Stimulated activated CD8-positive, alpha-beta memory T cell treated with anti-CD3 and anti-CD28 coated beads, Interleukin-15, amount 100 ng/mL, for 24 hours (primary cell): Measurements from ENCODE around the gene PRTFDC1.
"Not testable (repeated sequence)": the region's sequence is repeated elsewhere in the genome, so short reads cannot be mapped to it uniquely, and the experiment has no call there.

Experiments used
- DNase-seq: peaks from one replicate; pipeline ENCODE4 v3.0.0-alpha.2; 2020; ENCODE audit warnings: low read depth

The PRTFDC1 gene

GRCh38 chr10:24965051-24965450 is 12.6 kb upstream of the PRTFDC1 start:
- DNase-seq, result no peak

- no peak for DNase-seq
Measured at GRCh38 chr10:24963521-24964041, 11.2 kb upstream of the PRTFDC1 start.

- DNase-seq, result no peak
Measured at GRCh38 chr10:24962995-24963394, 10.6 kb upstream of the PRTFDC1 start.

- no peak for DNase-seq
Measured at GRCh38 chr10:24961582-24961981, 9.2 kb upstream of the PRTFDC1 start.

- DNase-seq, result no peak
Measured at GRCh38 chr10:24959382-24959730, 7.0 kb upstream of the PRTFDC1 start.

- DNase-seq, result no peak
Measured at GRCh38 chr10:24958721-24959381, 6.4 kb upstream of the PRTFDC1 start.

- DNase-seq, result no peak
Measured at GRCh38 chr10:24958091-24958720, 5.8 kb upstream of the PRTFDC1 start.

GRCh38 chr10:24957624-24958051 is 5.2 kb upstream of the PRTFDC1 start:
- not testable (repeated sequence) for DNase-seq

GRCh38 chr10:24953675-24954074 is 1.3 kb upstream of the PRTFDC1 start:
- DNase-seq, result no peak

- DNase-seq, result no peak
Measured at GRCh38 chr10:24952707-24953645, 570 bp upstream of the PRTFDC1 start.

- no peak for DNase-seq
Measured at GRCh38 chr10:24951201-24952142, 934 bp downstream of the PRTFDC1 start.

- DNase-seq, result no peak
Measured at GRCh38 chr10:24950439-24950838, 2.0 kb downstream of the PRTFDC1 start.

- DNase-seq, result no peak
Measured at GRCh38 chr10:24949616-24950015, 2.8 kb downstream of the PRTFDC1 start.

GRCh38 chr10:24947304-24948097 is 4.9 kb downstream of the PRTFDC1 start:
- no peak for DNase-seq

GRCh38 chr10:24944512-24945255 is 7.7 kb downstream of the PRTFDC1 start:
- DNase-seq, result no peak

GRCh38 chr10:24938525-24938924 is 13.9 kb downstream of the PRTFDC1 start:
- no peak for DNase-seq

- no peak for DNase-seq
Measured at GRCh38 chr10:24938076-24938475, 14.3 kb downstream of the PRTFDC1 start.

GRCh38 chr10:24935504-24936292 is 16.7 kb downstream of the PRTFDC1 start:
- no peak for DNase-seq

GRCh38 chr10:24931236-24931635 is 21.2 kb downstream of the PRTFDC1 start:
- DNase-seq, result no peak
